Smooth muscle cell (in vitro differentiated cells): ENCODE results near the gene RSF1. TPM values are rescaled to one million over a fixed set of nuclear protein-coding genes. Genes with fewer than 3 reads are reported as not detected.

ENCODE experiments used
- DNase-seq: peaks from one replicate; lab custom pipeline; 2025; ENCODE audit not compliant: unreplicated experiment; lab: John Stamatoyannopoulos, UW
- H2AFZ ChIP-seq: fragments of 200-600 bp; sonication (generic); 2 replicates; pipeline ENCODE4 v1.6.0; 2016; ENCODE audit warnings: antibody characterized with exemption, low read depth, mild to moderate bottlenecking
- H3F3A ChIP-seq: fragments of 200-600 bp; sonication (generic); 2 replicates; pipeline ENCODE4 v1.6.0; 2017; ENCODE audit warnings: antibody characterized with exemption, low read depth
- H3K27ac ChIP-seq: fragments of 200-600 bp; sonication (generic); 2 replicates; pipeline ENCODE4 v1.5.1; 2016; ENCODE audit warnings: low read depth, mild to moderate bottlenecking
- H3K27me3 ChIP-seq: fragments of 200-600 bp; sonication (generic); 2 replicates; pipeline ENCODE4 v1.6.1; 2016; ENCODE audit warnings: low read depth, mild to moderate bottlenecking
- H3K36me3 ChIP-seq: fragments of 200-600 bp; sonication (generic); 2 replicates; pipeline ENCODE4 v1.5.1; 2016; ENCODE audit warnings: low read depth
- H3K4me1 ChIP-seq: fragments of 200-600 bp; sonication (generic); 2 replicates; pipeline ENCODE4 v1.5.1; 2016; ENCODE audit warnings: low read depth
- H3K4me2 ChIP-seq: fragments of 200-600 bp; sonication (generic); 2 replicates; pipeline ENCODE4 v1.6.0; 2016; ENCODE audit warnings: mild to moderate bottlenecking
- H3K4me3 ChIP-seq: fragments of 200-600 bp; sonication (generic); 2 replicates; pipeline ENCODE4 v1.5.1; 2016; ENCODE audit warnings: mild to moderate bottlenecking
- H3K79me2 ChIP-seq: fragments of 200-600 bp; sonication (generic); 2 replicates; pipeline ENCODE4 v1.6.0; 2016; ENCODE audit warnings: low read depth, mild to moderate bottlenecking
- H3K9ac ChIP-seq: fragments of 200-600 bp; sonication (generic); 2 replicates; pipeline ENCODE4 v1.6.0; 2016; ENCODE audit warnings: low read depth
- H3K9me3 ChIP-seq: fragments of 200-600 bp; sonication (generic); replicated peaks from 2 replicates; pipeline ENCODE4 v1.5.1; 2016; ENCODE audit warnings: low read depth
- H4K20me1 ChIP-seq: fragments of 200-600 bp; sonication (generic); 2 replicates; pipeline ENCODE4 v1.6.0; 2016; ENCODE audit warnings: low read depth
- WGBS: methylation state at CpG from one replicate; pipeline ENCODE4 v1.1.7; 2016; ENCODE audit warnings: low lambda C conversion rate; 5-methylcytosine and 5-hydroxymethylcytosine counted together
- polyA plus RNA-seq: library from polyadenylated mRNA; unstranded; fragments of >200 nt; fragmentation: Nextera tagmentation; extraction: Ambion mirVana; gene quantifications from 2 replicates; pipeline ENCODE4 v1.2.1, GENCODE V29; 2016
- total RNA-seq: library from RNA; depleted of rRNA; stranded (reverse); fragments of >200 nt; gene quantifications from 2 replicates; pipeline ENCODE4 v1.2.3, GENCODE V29; 2014
- TF ChIP-seq, protein P1 (sequence below): fragments of 200-600 bp; sonication (generic); IDR thresholded peaks from 2 replicates; pipeline ENCODE4 v1.5.1; 2017; ENCODE audit warnings: borderline replicate concordance, mild to moderate bottlenecking, antibody characterized with exemption; ENCODE audit not compliant: insufficient read depth, poor library complexity, severe bottlenecking

RSF1 gene
- total and polyA plus RNA-seq, 2 experiments from 2014 or later, result 39.6 to 62.6 TPM

DNA sequence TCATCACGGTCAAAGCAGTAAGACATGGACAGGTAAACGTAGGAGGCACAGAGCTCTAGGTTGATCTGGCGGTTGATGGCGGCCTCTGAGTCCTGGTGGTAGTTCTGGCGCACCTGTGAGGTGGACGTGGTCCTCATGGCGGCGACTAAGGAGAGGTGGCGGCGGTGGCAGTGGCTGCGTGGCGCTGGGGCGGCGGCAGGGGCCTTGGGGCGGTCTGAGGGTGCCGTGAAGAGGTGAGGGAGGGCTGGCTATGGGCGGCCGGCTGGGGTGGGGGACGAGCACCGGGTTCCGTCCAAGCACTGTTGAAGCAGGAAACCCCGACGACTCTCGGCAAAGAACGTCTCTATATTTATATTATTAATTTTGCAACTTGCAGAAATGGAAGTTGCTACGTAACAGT is 85.6 kb downstream of the RSF1 start:
- Histone ChIP-seq H3K4me1 (no peaks in the 10 kb centered on the region), H3K36me3 (peaks cover 22% of the 10 kb centered on the region), H3K9me3 (peaks cover 5% of the 10 kb centered on the region), H3K27ac (no peak overlapping the region), H4K20me1 (no peaks in the 10 kb centered on the region), H3K9ac (no peak overlapping the region), H3K4me2 (no peak overlapping the region), H2AFZ (no peak overlapping the region), H3K79me2 (no peaks in the 10 kb centered on the region), H3F3A (no peaks in the 10 kb centered on the region), H3K4me3 (no peak overlapping the region), H3K27me3 (no peaks in the 10 kb centered on the region)
- over 99% methylated on average over 21 of the region's 26 CpGs for WGBS
- no peak for DNase-seq
- TF ChIP-seq, protein P1, sequence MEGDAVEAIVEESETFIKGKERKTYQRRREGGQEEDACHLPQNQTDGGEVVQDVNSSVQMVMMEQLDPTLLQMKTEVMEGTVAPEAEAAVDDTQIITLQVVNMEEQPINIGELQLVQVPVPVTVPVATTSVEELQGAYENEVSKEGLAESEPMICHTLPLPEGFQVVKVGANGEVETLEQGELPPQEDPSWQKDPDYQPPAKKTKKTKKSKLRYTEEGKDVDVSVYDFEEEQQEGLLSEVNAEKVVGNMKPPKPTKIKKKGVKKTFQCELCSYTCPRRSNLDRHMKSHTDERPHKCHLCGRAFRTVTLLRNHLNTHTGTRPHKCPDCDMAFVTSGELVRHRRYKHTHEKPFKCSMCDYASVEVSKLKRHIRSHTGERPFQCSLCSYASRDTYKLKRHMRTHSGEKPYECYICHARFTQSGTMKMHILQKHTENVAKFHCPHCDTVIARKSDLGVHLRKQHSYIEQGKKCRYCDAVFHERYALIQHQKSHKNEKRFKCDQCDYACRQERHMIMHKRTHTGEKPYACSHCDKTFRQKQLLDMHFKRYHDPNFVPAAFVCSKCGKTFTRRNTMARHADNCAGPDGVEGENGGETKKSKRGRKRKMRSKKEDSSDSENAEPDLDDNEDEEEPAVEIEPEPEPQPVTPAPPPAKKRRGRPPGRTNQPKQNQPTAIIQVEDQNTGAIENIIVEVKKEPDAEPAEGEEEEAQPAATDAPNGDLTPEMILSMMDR, result no peak

- H3K4me1 ChIP-seq, result no peaks in the 10 kb centered on the region
- H3F3A ChIP-seq, result no peaks in the 10 kb centered on the region
- H3K79me2 ChIP-seq, result no peaks in the 10 kb centered on the region
- TF ChIP-seq, protein P1, result no peak
- no peak overlapping the region for H3K4me3 ChIP-seq
- DNase-seq, result no peak
- peaks cover 5% of the 10 kb centered on the region for H3K9me3 ChIP-seq
- H3K36me3 ChIP-seq, result peaks cover 19% of the 10 kb centered on the region
- H3K4me2 ChIP-seq, result no peak overlapping the region
- WGBS, result 97% methylated on average over 2 of the region's 2 CpGs
- H3K9ac ChIP-seq, result no peak overlapping the region
- no peak overlapping the region for H3K27ac ChIP-seq
- no peak overlapping the region for H2AFZ ChIP-seq
- no peaks in the 10 kb centered on the region for H3K27me3 ChIP-seq
- H4K20me1 ChIP-seq, result no peaks in the 10 kb centered on the region
Measured at GRCh38 chr11:77732143-77732542, 88.4 kb downstream of the RSF1 start.

DNA sequence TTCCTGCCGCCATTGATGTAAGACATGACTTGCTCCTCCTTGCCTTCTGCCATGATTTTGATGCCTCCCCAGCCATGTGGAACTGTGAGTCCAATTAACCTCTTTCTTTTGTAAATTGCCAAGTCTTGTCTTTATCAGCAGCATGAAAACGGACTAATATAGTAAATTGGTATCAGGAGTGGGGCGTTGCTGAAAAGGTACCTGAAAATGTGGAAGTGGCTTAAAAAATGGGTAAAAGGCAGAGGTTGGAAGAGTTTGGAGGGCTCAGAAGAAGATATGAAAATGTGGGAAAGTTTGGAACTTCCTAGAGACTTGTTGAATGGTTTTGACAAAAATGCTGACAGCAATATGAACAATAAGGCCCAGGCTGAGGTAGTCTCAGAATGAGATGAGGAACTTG is 89.7 kb downstream of the RSF1 start:
- TF ChIP-seq, protein P1, result no peak
- Histone ChIP-seq H3K27me3 (no peaks in the 10 kb centered on the region), H3K4me1 (no peaks in the 10 kb centered on the region), H3K9ac (no peak overlapping the region), H3K4me3 (no peak overlapping the region), H3K9me3 (peaks cover 5% of the 10 kb centered on the region), H4K20me1 (no peaks in the 10 kb centered on the region), H3K79me2 (no peaks in the 10 kb centered on the region), H3K27ac (no peak overlapping the region), H2AFZ (no peak overlapping the region), H3F3A (no peaks in the 10 kb centered on the region), H3K4me2 (no peak overlapping the region), H3K36me3 (peaks cover 19% of the 10 kb centered on the region)
- over 99% methylated on average over 3 of the region's 3 CpGs for WGBS
- no peak for DNase-seq

- Histone ChIP-seq H3K79me2 (no peaks in the 10 kb centered on the region), H3F3A (no peaks in the 10 kb centered on the region), H3K27ac (no peak overlapping the region), H3K4me3 (no peak overlapping the region), H3K4me1 (no peaks in the 10 kb centered on the region), H4K20me1 (no peaks in the 10 kb centered on the region), H2AFZ (no peak overlapping the region), H3K9me3 (peaks cover 5% of the 10 kb centered on the region), H3K36me3 (peaks cover 27% of the 10 kb centered on the region), H3K9ac (no peak overlapping the region), H3K4me2 (no peak overlapping the region), H3K27me3 (no peaks in the 10 kb centered on the region)
- WGBS, result 96% methylated on average over 2 of the region's 2 CpGs
- TF ChIP-seq, protein P1, result no peak
- DNase-seq, result no peak
Measured at GRCh38 chr11:77729063-77729462, 91.5 kb downstream of the RSF1 start.
